Heart left ventricle (tissue), 13 donors: ENCODE measurements around the gene MPV17.

Source experiments
- POLR2A ChIP-seq, 2 donors: fragments of 450-650 bp; IDR thresholded peaks; one replicate each; pipeline ENCODE4 v1.6.1; 2017; ENCODE audit warnings: antibody characterized with exemption in 2 of 2, mild to moderate bottlenecking in 2 of 2, moderate library complexity in 2 of 2
- TF ChIP-seq, protein P1 (sequence below), 12 donors: fragments of 200-600 bp; sonication (generic) in 4 of 12; IDR thresholded peaks; one replicate each; pipeline versions ENCODE4 v1.5.0 to v1.8.0; 2018 to 2022; ENCODE audit warnings: antibody characterized with exemption in 12 of 12, mild to moderate bottlenecking in 5 of 12
- donor health status: ischemic (EF 13 %, LVEDD 7.1; RV severe dilation, severe dysfunction).
- donor health status: DM: no; HTN: yes; CAD: no.
- donor health status: DM: no; HTN: no; CAD: no.
- donor health status: ischemic (EF 25% LVEDD 6.9; RV normal size, moderate dysfunction).
- donor health status: ischemic (EF 25% LVEDD 5.7; RV mildly dilated, moderate dysfunction).
- donor health status: ischemic (EF 35%, LVEDD 5.7; RV mildly dilated, moderate dysfunction).
- donor health status: nonischemic (EF 11% LVEDD 7.7; RV severe dilation, severe dysfunction).
- donor health status: DM: yes; HTN: yes; CAD: no.
- donor health status: PGD.
- donor health status: ischemic (EF 29% LVEDD 5.4; RV normal size, mild dysfunction).
- donor health status: nonischemic (EF 23%, LVEDD 6.1; RV moderate dilation, normal function).

DNA sequence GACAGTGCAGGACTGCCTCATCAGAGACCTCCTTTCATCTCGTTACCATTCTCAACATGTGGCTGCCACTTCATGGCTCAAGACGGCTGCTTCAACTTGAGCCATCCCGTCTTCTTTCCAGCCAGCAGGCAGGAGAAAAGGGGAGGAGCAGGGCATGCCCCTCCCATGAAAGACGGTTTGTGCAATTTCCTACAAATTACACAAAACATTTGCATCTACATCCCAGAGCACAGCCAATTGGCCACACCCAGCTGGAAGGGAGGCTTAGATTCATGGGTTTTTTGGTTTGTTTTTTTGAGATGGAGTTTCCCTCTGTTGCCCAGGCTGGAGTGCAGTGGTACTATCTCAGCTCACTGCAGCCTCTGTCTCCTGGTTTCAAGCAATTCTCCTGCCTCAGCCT is 26.4 kb downstream of the MPV17 start:
- TF ChIP-seq, protein P1, sequence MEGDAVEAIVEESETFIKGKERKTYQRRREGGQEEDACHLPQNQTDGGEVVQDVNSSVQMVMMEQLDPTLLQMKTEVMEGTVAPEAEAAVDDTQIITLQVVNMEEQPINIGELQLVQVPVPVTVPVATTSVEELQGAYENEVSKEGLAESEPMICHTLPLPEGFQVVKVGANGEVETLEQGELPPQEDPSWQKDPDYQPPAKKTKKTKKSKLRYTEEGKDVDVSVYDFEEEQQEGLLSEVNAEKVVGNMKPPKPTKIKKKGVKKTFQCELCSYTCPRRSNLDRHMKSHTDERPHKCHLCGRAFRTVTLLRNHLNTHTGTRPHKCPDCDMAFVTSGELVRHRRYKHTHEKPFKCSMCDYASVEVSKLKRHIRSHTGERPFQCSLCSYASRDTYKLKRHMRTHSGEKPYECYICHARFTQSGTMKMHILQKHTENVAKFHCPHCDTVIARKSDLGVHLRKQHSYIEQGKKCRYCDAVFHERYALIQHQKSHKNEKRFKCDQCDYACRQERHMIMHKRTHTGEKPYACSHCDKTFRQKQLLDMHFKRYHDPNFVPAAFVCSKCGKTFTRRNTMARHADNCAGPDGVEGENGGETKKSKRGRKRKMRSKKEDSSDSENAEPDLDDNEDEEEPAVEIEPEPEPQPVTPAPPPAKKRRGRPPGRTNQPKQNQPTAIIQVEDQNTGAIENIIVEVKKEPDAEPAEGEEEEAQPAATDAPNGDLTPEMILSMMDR (IDR thresholded peaks at IDR 0.05): no peak
- TF ChIP-seq POLR2A (IDR thresholded peaks at IDR 0.05): no peak
